Right kidney (tissue), 1 donor: Measurements from ENCODE around the gene VAT1.

Source experiments
- DNase-seq: peaks from one replicate; pipeline ENCODE4 v3.0.0-alpha.2; 2016

The VAT1 gene

DNA sequence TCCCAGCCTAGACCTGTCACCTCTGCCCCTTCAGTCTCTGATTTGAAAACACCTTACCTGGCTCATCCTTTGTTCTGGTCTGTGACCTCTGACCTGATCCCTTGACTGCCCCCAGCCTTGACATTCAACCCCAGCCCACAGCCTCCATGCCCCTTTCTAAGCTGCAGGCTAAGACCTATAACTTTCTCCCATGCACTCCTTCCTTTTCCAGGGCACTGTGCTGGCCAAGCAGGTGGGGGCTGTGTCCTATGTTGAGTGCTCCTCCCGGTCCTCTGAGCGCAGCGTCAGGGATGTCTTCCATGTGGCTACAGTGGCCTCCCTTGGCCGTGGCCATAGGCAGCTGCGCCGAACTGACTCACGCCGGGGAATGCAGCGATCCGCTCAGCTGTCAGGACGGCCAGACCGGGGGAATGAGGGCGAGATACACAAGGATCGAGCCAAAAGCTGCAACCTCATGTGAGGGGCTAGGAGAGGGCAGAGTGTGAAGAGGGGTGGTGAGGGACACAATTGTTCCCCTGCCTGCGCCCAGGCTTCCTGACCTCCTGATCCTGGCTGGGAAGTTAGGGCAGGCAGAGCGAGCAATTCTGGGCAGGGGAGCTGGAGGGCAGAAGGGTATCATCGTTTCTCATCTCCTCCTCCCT, 6.2 kb upstream of the VAT1 start:
- DNase-seq, result no peak

- DNase-seq, result no peak
These were observed 5.2 kb upstream of the VAT1 start for GRCh38 chr17:43027091-43028032.

DNA sequence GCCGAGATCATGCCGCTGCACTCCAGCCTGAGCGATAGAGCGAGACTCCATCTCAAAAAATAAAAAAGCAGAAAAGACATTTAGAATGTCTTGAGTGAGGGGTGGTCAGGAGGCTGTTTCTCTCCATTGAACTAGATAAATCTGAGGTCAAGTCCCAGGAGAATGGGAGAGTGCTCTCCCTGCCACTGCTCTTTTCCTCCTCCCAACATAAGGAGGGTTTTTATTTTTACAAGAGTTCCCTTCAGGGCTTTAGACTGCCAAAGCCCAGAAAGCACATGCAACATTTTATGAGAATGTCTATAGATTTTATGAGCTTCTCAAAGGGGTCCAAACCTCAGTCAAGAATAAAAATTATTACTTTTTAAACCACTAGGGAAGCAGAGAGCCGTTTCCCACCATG, 4.4 kb upstream of the VAT1 start:
- DNase-seq, result no peak

DNA sequence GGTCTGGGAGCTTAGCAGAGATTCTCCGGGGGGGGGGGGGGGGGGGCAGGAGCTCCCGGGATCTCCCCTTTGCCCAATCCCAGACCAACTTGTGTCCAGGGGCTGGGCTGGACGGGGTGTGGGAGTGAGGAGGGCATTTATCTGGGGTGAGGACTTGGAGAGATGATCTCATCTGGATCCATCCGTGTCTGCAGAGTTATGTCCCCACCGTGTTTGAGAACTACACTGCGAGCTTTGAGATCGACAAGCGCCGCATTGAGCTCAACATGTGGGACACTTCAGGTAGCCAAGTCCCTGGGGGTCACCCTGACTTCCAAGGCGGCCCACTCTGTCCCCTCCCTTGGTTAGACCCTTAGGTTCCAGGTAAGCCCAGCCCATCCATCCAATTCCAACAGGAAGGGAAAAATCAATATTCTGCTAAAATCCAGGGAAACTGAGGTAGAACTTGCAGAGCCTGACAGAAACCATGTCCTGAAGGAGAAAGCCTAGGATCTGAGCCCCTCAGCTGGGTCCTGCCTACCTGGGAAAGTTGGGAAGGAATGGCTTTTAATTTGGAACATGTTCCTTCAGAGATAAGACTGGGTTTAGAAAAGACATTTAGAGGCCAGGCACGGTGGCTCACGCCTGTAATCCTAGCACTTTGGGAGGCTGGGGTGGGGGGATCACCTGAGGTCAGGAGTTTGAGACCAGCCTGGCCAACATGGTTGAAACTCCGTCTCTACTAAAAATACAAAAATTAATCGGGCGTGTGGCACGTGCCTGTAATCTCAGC, 3.8 kb upstream of the VAT1 start:
- no peak for DNase-seq

GRCh38 chr17:43025290-43025657, 3.1 kb upstream of the VAT1 start:
- no peak for DNase-seq

DNA sequence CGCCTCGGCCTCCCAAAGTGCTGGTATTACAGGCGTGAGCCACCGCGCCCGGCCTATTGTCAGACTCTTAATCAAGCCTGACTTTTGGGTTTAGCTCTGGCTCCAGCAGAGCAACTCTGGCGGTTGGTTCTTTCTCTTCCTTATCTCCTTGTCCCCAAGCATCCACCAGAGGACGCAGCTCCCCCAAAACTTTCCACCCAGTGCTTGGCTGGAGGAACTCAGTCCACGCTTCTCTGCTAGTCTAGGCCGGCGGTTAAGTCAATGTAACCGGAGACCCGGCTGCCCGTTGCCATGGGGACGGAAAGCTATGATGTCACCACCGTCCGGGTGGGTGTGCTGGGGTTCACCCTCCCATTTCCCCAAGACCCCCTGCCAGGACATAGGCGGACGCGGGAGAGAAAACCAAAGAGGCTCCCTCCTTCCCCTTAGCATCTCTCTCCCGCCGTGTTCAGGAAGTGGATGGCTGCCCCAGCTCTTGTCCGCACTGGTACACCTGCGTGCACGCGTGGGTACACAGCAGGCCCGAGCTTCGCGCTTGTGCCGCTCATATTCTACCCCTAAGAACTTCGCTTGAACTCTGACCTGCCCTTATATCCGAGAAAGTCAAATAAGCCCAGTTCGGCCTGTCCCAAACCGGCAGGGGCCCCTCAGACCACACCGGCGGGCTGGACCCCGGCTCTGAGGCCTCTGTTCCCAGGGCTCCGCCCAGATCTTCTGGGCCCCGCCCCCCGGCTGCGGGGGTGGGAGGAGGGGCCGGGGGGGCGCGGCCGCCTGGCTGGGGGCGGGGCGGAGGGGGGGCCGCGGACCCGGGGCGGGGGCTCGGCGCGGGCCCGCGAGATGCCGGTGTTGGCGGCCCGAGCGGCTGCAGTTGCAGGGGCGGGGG, 2.5 kb upstream of the VAT1 start, which contains the start of gene RND2:
TSS of gene RND2 (plus strand) at position 825 of the 883 bp plus-strand sequence. CDS start 117 bp downstream, outside the sequence.
- DNase-seq, result peak; percentile 97

GRCh38 chr17:43020789-43021740, 1.1 kb downstream of the VAT1 start:
- DNase-seq, result peak; percentile 67

GRCh38 chr17:43020030-43020621, 2.1 kb downstream of the VAT1 start:
- no peak for DNase-seq

DNA sequence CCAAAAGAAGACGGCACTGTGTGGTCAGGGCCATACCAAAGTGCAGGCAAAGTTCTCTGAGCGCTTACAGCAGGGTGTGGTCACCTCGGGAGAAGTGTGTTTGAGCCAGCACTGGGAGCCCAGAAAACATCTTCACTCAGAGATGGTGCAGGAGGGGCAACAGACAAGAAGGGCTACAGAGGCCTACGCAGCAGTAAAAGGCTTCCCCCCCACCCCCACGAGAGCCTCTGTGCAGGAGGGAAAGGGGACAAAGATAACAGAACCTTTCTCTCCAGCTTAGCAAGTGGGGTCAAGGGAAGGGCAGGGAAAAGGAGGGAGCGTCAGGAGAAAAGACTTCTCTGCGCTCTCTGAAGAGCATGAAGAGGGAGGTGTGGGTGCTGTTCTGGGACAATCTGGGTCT, 2.8 kb downstream of the VAT1 start:
- DNase-seq, result no peak

DNA sequence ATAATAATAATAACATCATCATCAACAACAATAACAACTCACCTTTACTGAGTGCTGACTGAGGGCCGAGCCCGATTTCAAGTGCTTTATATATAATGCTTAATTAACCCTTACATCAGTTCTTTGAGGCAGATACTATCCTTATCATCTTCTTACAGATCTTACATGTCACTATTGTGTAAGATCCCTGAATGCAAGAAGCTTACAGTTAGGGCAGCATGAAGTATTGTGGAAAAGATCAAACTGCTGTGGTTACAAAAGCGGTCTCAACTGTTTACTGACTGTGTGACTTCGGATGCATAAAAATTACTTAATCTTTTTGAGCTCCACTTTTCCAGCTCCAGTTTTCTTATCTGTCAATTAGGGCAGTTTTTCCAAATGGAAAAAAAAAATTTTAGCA, 3.3 kb downstream of the VAT1 start:
- no peak for DNase-seq

DNA sequence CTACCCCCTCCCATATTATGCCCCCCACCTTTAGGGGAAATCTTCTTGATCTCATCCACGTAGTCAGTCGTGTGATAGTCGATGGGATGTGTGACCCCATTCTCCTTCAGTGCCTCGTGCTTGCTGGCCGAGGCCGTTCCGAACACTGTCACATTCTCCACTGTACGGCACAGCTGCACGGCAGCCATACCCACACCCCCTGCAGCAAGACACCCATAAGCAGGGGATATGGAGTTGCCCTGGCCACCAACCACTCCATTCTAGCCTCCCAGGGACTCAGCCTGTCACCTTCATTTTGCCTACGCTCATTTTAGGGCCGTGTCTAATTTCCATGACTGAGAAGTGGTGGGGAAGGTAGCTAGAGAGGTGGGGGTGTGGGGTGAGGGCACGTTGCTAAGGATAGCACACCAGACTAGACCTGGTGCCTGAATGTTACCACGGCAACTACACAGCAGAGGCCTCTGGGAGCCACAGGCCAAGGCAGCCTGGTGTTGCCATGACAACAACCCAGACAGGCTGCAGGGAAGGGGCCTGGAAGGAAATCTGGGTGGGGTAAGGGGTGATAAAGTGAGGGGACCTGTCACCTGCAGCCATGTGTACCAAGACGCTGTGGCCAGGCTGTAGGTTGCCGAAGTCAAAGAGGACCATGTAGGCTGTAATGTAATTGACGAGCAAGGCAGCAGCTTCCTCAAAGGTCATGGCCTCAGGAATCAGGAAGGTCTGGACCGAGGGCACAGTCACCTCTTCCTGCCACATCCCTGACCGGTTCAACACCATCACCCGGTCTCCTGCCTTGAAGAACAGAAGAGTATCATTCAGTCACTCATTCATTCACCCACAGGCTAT, 4.0 kb downstream of the VAT1 start:
- DNase-seq, result no peak

DNA sequence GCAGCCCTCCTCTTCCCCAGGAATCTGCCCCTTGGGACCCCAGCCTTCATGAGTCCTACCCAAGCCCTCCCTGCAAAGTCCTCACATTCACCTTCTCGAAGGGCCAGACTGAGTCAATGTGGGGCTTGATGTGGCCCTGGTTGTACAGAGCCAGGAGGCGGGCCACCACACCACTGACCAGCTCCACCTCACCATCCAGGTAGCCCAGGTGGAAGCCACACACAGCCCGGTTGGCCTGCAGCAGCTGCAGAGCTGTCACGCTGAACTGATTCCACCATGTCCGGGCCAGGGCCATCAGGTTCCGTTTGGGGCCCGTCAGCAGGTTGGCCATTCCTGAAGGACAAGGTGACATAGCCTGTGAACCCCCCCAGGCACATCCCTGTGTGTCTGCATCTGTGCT, 6.0 kb downstream of the VAT1 start:
- no peak for DNase-seq

GRCh38 chr17:43015579-43015978, 6.6 kb downstream of the VAT1 start:
- DNase-seq, result no peak

GRCh38 chr17:43014649-43015542, 7.3 kb downstream of the VAT1 start:
- DNase-seq, result no peak

GRCh38 chr17:43014020-43014648, 8.1 kb downstream of the VAT1 start:
- DNase-seq, result no peak

DNA sequence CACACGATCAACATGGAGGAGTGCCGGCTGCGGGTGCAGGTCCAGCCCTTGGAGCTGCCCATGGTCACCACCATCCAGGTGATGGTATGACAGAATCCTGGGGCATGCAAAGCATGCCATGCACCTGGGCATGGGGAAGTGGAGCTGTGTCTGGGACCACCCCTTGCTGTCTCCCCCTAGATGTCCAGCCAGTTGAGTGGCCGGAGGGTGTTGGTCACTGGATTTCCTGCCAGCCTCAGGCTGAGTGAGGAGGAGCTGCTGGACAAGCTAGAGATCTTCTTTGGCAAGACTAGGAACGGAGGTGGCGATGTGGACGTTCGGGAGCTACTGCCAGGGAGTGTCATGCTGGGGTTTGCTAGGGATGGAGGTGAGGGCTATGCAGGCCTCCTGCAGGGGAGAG, 8.9 kb downstream of the VAT1 start:
- no peak for DNase-seq

GRCh38 chr17:43011728-43012472, 10.3 kb downstream of the VAT1 start:
- DNase-seq, result no peak
